HepG2 (cell line): Measurements from ENCODE around the gene FBXO44. TPM values are rescaled to one million over a fixed set of nuclear protein-coding genes. Genes with fewer than 3 reads are reported as not detected.

Experiments used
- ATAC-seq: fragments of 200-7000 bp; cut with Tn5 transposase; 3 replicates; pipeline ENCODE4 v1.9.1; 2020; ENCODE audit warnings: mild to moderate bottlenecking, moderate library complexity
- BruUV-seq: library from RNA; stranded (reverse); fragments of 400-500 nt; replicated peaks from 2 replicates; lab custom pipeline; 2021; lab: Mats Ljungman, UMichigan
- CTCF ChIA-PET: fragments of 300-600 bp; formaldehyde crosslinking; extraction: SDS; loops from one replicate; lab custom pipeline; 2021; ENCODE audit warnings: low total read pairs, inconsistent platforms, low intra/inter-chr PET ratio; lab: Yijun Ruan, JAX
- POLR2A ChIA-PET: fragments of 350-600 bp; sonication (Branson Sonifier 250); formaldehyde crosslinking; loops from one replicate; lab custom pipeline; 2020; ENCODE audit warnings: antibody characterized with exemption, inconsistent platforms; lab: Yijun Ruan, JAX
- DNase-seq: peaks from one replicate; pipeline ENCODE4 v3.0.0-alpha.2; 2015; ENCODE audit warnings: low spot score
- FAIRE-seq: peaks from 3 replicates; lab custom pipeline; 2011; peaks lifted over from hg19 to GRCh38; lab: Jason Lieb, UNC
- H2AFZ ChIP-seq: one replicate; pipeline ENCODE4 v1.6.1; 2011; ENCODE audit warnings: low read length, inconsistent platforms
- H3K27ac ChIP-seq: fragments of 300-600 bp; 3 replicates; pipeline ENCODE4 v1.8.0; 2011; ENCODE audit warnings: mixed run types, mild to moderate bottlenecking, mixed read lengths, low read length, inconsistent platforms; ENCODE audit not compliant: insufficient read depth; ENCODE audit errors: extremely low read length
- H3K27me3 ChIP-seq, 2 experiments: fragments of 200-600 bp in 1 of 2; 2 replicates in 1 of 2; 3 replicates in 1 of 2; pipeline versions ENCODE4 v1.6.0 to v1.8.0; 2011; ENCODE audit warnings: low read length in 2 of 2, mild to moderate bottlenecking in 2 of 2, moderate library complexity in 2 of 2, inconsistent platforms in 1 of 2; ENCODE audit not compliant: insufficient read depth in 2 of 2, control insufficient read depth in 1 of 2
- H3K36me3 ChIP-seq, 2 experiments: fragments of 200-600 bp in 1 of 2; replicated peaks in 1 of 2; 2 replicates in 1 of 2; 3 replicates in 1 of 2; pipeline versions ENCODE4 v1.5.1 to v1.8.0; 2011; ENCODE audit warnings: low read length in 2 of 2, inconsistent platforms in 1 of 2; ENCODE audit not compliant: insufficient read depth in 2 of 2, control insufficient read depth in 1 of 2
- H3K4me1 ChIP-seq: 2 replicates; pipeline ENCODE4 v1.5.1; 2012; ENCODE audit warnings: low read length, inconsistent platforms; ENCODE audit not compliant: insufficient read depth
- H3K4me2 ChIP-seq: 2 replicates; pipeline ENCODE4 v1.6.0; 2011; ENCODE audit warnings: low read depth, low read length, inconsistent platforms
- H3K4me3 ChIP-seq, 3 experiments: fragments of 200-600 bp in 1 of 3; sonication (generic), shearing (Covaris generic) in 1 of 3; replicated peaks in 1 of 3; 2 replicates each; pipeline ENCODE4 v1.5.1; 2011 to 2016; ENCODE audit warnings: low read length in 3 of 3, inconsistent platforms in 2 of 3, low read depth in 2 of 3, mild to moderate bottlenecking in 2 of 3, control low read depth in 1 of 3, mixed read lengths in 1 of 3; ENCODE audit not compliant: insufficient read depth in 1 of 3
- H3K79me2 ChIP-seq: one replicate; pipeline ENCODE4 v1.6.1; 2011; ENCODE audit warnings: low read length, inconsistent platforms; ENCODE audit not compliant: insufficient read depth
- H3K9ac ChIP-seq: 2 replicates; pipeline ENCODE4 v1.6.0; 2011; ENCODE audit warnings: mild to moderate bottlenecking, low read depth, low read length, inconsistent platforms; ENCODE audit not compliant: insufficient read depth
- H3K9me3 ChIP-seq: 2 replicates; pipeline ENCODE4 v1.5.1; 2012; ENCODE audit warnings: mild to moderate bottlenecking, low read length
- H4K20me1 ChIP-seq: 2 replicates; pipeline ENCODE4 v1.6.0; 2011; ENCODE audit warnings: inconsistent platforms, mild to moderate bottlenecking, low read length, moderate library complexity; ENCODE audit not compliant: insufficient read depth
- AGO2 ChIP-seq: fragments of 200-400 bp; formaldehyde crosslinking; optimal IDR thresholded peaks from 2 replicates; pipeline ENCODE3; 2017; ENCODE audit warnings: mild to moderate bottlenecking, low read depth, low read length, moderate library complexity
- CCDC6 ChIP-seq: sonication (generic); formaldehyde crosslinking; IDR thresholded peaks from 2 replicates; pipeline ENCODE4 v1.8.1; 2022; ENCODE audit warnings: mild to moderate bottlenecking, missing genetic modification reagents, moderate library complexity
- TAF1 ChIP-seq: sonication (generic); formaldehyde crosslinking; IDR thresholded peaks from 2 replicates; pipeline ENCODE4 v1.4.0; 2020; ENCODE audit warnings: missing genetic modification reagents
- WGBS: methylation state at CpG from one replicate; pipeline ENCODE4 v1.1.6; 2017; ENCODE audit warnings: low lambda C conversion rate; 5-methylcytosine and 5-hydroxymethylcytosine counted together
- in situ Hi-C: cut with HindIII; loops from 2 replicates; pipeline ENCODE4 v1.10.0; 2017; ENCODE audit warnings: low pct_unique_long_range_greater_than_20kb; ENCODE audit not compliant: extremely low pct_ligation_motif_present
- intact Hi-C: fragments of 100-400 bp; cut with micrococcal nuclease; formaldehyde crosslinking; loops from one replicate; pipeline ENCODE4 v1.10.0; 2022; ENCODE audit not compliant: unreplicated experiment
- polyA plus RNA-seq, 8 experiments: library from polyadenylated mRNA; depleted of rRNA in 3 of 8; stranded (reverse) in 7 of 8; unstranded in 1 of 8; fragments of >200 nt; fragmentation: Illumina TruSeq in 4 of 8; extraction: Trizol in 4 of 8; gene quantifications; 2 replicates each; pipeline versions ENCODE4 v1.2.1 to v1.2.3, GENCODE V29; 2011 to 2016; ENCODE audit warnings: low read depth in 4 of 8, missing spikeins in 1 of 8, mixed read lengths in 1 of 8; ENCODE audit not compliant: insufficient read depth in 1 of 8
- total RNA-seq, 5 experiments: library from RNA; depleted of rRNA; stranded (reverse); fragments of >200 nt; fragmentation: Illumina TruSeq; extraction: Trizol; gene quantifications; 2 replicates each; pipeline ENCODE4 v1.2.3, GENCODE V29; 2016; ENCODE audit warnings: low read depth in 1 of 5
- TF ChIP-seq, protein P1 (sequence below), 2 experiments: IDR thresholded peaks; 2 replicates each; pipeline ENCODE4 v1.6.1; 2011 to 2012; ENCODE audit warnings: low read length in 2 of 2, borderline replicate concordance in 1 of 2, low read depth in 1 of 2, mild to moderate bottlenecking in 1 of 2, moderate library complexity in 1 of 2

The FBXO44 gene
- total and polyA plus RNA-seq, 2 of the 13 experiments (the other 11 are each of a cell fraction or from before 2014, with no cell fraction given): 22.4 to 27.9 TPM

DNA sequence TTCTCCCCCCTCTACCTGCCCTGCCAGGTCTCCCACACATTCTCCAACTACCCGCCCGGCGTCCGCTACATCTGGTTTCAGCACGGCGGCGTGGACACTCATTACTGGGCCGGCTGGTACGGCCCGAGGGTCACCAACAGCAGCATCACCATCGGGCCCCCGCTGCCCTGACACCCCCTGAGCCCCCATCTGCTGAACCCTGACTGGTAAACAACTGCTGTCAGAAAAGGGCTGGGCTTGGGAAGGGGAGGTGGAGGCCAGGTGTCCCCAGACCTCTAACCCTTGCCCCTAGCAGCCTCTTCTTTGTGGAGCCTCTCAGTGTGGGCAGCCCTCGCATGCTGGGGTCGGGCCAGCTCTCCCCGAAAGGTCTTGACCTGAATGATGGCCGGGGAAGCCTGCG is 6.4 kb downstream of the FBXO44 start:
- Histone ChIP-seq H3K27me3 (no peaks in the 10 kb centered on the region; a peak in 1 of 5 replicates), H3K9me3 (no peaks in the 10 kb centered on the region), H4K20me1 (no peaks in the 10 kb centered on the region), H2AFZ (no peak overlapping the region), H3K79me2 (no peaks in the 10 kb centered on the region), H3K27ac (no peak overlapping the region), H3K4me1 (peaks cover 20% of the 10 kb centered on the region), H3K4me3 (no peak overlapping the region), H3K4me2 (no peak overlapping the region), H3K9ac (no peak overlapping the region), H3K36me3 (peaks cover 7 to 16% of the 10 kb centered on the region in 2 experiments)
- in situ Hi-C loops: loop anchor here (5.0 kb wide), 1 partner anchor 56 kb away; no protein-coding TSS in a partner anchor
- intact Hi-C loops: no loop called here
- no peak for TF ChIP-seq CCDC6 (CRISPR knock-in tag)
- no peak for TF ChIP-seq TAF1 (CRISPR knock-in tag)
- peak; percentile 62 for TF ChIP-seq AGO2
- TF ChIP-seq, protein P1, sequence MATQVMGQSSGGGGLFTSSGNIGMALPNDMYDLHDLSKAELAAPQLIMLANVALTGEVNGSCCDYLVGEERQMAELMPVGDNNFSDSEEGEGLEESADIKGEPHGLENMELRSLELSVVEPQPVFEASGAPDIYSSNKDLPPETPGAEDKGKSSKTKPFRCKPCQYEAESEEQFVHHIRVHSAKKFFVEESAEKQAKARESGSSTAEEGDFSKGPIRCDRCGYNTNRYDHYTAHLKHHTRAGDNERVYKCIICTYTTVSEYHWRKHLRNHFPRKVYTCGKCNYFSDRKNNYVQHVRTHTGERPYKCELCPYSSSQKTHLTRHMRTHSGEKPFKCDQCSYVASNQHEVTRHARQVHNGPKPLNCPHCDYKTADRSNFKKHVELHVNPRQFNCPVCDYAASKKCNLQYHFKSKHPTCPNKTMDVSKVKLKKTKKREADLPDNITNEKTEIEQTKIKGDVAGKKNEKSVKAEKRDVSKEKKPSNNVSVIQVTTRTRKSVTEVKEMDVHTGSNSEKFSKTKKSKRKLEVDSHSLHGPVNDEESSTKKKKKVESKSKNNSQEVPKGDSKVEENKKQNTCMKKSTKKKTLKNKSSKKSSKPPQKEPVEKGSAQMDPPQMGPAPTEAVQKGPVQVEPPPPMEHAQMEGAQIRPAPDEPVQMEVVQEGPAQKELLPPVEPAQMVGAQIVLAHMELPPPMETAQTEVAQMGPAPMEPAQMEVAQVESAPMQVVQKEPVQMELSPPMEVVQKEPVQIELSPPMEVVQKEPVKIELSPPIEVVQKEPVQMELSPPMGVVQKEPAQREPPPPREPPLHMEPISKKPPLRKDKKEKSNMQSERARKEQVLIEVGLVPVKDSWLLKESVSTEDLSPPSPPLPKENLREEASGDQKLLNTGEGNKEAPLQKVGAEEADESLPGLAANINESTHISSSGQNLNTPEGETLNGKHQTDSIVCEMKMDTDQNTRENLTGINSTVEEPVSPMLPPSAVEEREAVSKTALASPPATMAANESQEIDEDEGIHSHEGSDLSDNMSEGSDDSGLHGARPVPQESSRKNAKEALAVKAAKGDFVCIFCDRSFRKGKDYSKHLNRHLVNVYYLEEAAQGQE (IDR thresholded peaks at IDR 0.05; ENCODE audit: borderline replicate concordance in 1 of 2, low read depth in 1 of 2, low read length in 2 of 2): no peak
- CTCF ChIA-PET: no interaction called here
- no TSS peak for BruUV-seq
- WGBS: 95% methylated on average over 12 of the region's 17 CpGs
- no peak for ATAC-seq
- POLR2A ChIA-PET: no interaction called here
- FAIRE-seq: no peak
- no peak for DNase-seq
